Measurements from ENCODE around the gene IPO13.

GRCh38 chr1:43925846-43926245 lies 20.9 kb upstream of the IPO13 start:
- TF ChIP-seq CTCF (IDR thresholded peaks at IDR 0.05; ENCODE audit: low read depth, low read length) = no peak
- TF ChIP-seq EZH2phosphoT487 (IDR thresholded peaks at IDR 0.05; ENCODE audit: low read depth) = no peak

Data from OCI-LY3 (cell line).